ENCODE measurements around the gene DLK1.

DNA sequence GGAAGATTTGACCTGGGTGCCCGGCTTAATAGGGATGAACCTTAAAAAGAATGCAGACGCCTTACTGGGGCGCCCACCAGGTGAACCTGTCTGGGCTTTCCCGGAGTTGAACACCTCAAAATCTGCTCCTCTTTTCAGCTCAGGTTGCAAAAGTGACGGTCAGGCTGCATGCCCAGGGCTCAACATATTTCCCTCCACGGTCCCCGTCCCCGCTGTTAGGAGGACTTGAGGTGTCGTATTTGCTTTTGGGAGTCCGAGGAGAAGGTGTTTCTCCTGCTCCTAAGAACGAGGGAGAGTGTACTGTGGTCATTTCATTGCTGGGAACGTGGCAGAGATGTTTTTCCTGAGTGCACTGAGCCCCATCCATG is 1.2 kb downstream of the DLK1 start:
- TF ChIP-seq, protein P1, sequence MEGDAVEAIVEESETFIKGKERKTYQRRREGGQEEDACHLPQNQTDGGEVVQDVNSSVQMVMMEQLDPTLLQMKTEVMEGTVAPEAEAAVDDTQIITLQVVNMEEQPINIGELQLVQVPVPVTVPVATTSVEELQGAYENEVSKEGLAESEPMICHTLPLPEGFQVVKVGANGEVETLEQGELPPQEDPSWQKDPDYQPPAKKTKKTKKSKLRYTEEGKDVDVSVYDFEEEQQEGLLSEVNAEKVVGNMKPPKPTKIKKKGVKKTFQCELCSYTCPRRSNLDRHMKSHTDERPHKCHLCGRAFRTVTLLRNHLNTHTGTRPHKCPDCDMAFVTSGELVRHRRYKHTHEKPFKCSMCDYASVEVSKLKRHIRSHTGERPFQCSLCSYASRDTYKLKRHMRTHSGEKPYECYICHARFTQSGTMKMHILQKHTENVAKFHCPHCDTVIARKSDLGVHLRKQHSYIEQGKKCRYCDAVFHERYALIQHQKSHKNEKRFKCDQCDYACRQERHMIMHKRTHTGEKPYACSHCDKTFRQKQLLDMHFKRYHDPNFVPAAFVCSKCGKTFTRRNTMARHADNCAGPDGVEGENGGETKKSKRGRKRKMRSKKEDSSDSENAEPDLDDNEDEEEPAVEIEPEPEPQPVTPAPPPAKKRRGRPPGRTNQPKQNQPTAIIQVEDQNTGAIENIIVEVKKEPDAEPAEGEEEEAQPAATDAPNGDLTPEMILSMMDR (IDR thresholded peaks at IDR 0.05; ENCODE audit: low read length): no peak
- TF ChIP-seq EZH2 (optimal IDR thresholded peaks at IDR 0.05; ENCODE audit: low read depth, low read length) (no peak), EZH2phosphoT487 (IDR thresholded peaks at IDR 0.05; ENCODE audit: low read length) (no peak)
